Large intestine (tissue), 3 donors: ENCODE results near the gene KIF17. TPM values are rescaled to one million over a fixed set of nuclear protein-coding genes. Genes with fewer than 3 reads are reported as not detected.
A peak's percentile ranks its signal among the peaks of the same experiment; 100 is the strongest.

Source experiments
- DNase-seq, 2 donors: peaks; one replicate each; pipeline versions ENCODE4 v3.0.0 to v3.0.0-alpha.2; 2013
- H3K27ac ChIP-seq: one replicate; pipeline ENCODE4 v1.5.1; 2013; ENCODE audit warnings: low read length
- H3K27me3 ChIP-seq: 2 replicates; pipeline ENCODE4 v1.6.1; 2013; ENCODE audit warnings: low read length; ENCODE audit not compliant: control insufficient read depth, insufficient read depth
- H3K36me3 ChIP-seq: 2 replicates; pipeline ENCODE4 v1.6.1; 2013; ENCODE audit warnings: low read length; ENCODE audit not compliant: control insufficient read depth, insufficient read depth
- H3K4me1 ChIP-seq: one replicate; pipeline ENCODE4 v1.6.1; 2013; ENCODE audit warnings: low read length; ENCODE audit not compliant: control insufficient read depth, insufficient read depth
- H3K4me3 ChIP-seq: one replicate; pipeline ENCODE4 v1.5.1; 2013; ENCODE audit warnings: low read length
- H3K9me3 ChIP-seq: one replicate; pipeline ENCODE4 v1.6.1; 2013; ENCODE audit warnings: mild to moderate bottlenecking, low read depth, low read length, moderate library complexity; ENCODE audit not compliant: control insufficient read depth
- WGBS: methylation state at CpG from one replicate; pipeline ENCODE4 v1.1.5; 2013; ENCODE audit warnings: low lambda C conversion rate; ENCODE audit not compliant: insufficient coverage; 5-methylcytosine and 5-hydroxymethylcytosine counted together
- polyA plus RNA-seq: library from polyadenylated mRNA; unstranded; fragments of 120-200 nt; gene quantifications from one replicate; pipeline ENCODE4 v1.2.1, GENCODE V29; 2013

KIF17 gene
- polyA plus RNA-seq, 1 donor = 1.2 TPM

GRCh38 chr1:20644416-20644815, 73.4 kb downstream of the KIF17 start:
- Histone ChIP-seq H3K36me3 (peaks cover 79% of the 10 kb centered on the region), H3K4me3 (no peak overlapping the region), H3K4me1 (no peaks in the 10 kb centered on the region), H3K9me3 (no peaks in the 10 kb centered on the region), H3K27me3 (no peaks in the 10 kb centered on the region), H3K27ac (no peak overlapping the region)
- WGBS = no CpG with 5 or more reads among the region's 13 CpGs
- DNase-seq = no peak

DNA sequence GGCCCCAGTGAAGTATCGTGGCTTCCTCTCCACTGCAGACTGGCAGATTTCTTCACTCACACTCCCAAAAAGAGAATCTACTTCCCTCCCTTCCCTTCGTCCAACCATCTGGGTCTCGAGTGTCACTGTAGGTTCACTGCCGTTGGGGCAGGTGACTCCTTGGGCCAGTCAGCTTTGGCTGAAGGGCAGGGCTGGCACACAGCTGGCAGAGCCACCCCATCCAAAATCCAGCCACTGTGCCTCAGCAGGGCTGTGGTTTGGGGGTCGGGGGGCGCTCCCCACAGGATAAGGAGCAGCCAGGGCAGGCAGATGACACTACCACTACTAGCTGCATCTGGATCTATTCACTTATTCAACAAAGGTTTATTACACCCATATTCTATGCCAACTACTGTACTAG, 74.7 kb downstream of the KIF17 start:
- Histone ChIP-seq H3K4me3 (no peak overlapping the region), H3K4me1 (no peaks in the 10 kb centered on the region), H3K27ac (no peak overlapping the region), H3K36me3 (peaks cover 79% of the 10 kb centered on the region), H3K9me3 (no peaks in the 10 kb centered on the region), H3K27me3 (no peaks in the 10 kb centered on the region)
- DNase-seq = no peak
- no CpG with 5 or more reads among the region's 6 CpGs for WGBS

GRCh38 chr1:20641975-20642374, 75.8 kb downstream of the KIF17 start:
- Histone ChIP-seq H3K27ac (no peak overlapping the region), H3K36me3 (peaks cover 84% of the 10 kb centered on the region), H3K4me3 (no peak overlapping the region), H3K27me3 (no peaks in the 10 kb centered on the region), H3K9me3 (no peaks in the 10 kb centered on the region), H3K4me1 (no peaks in the 10 kb centered on the region)
- no peak for DNase-seq
- WGBS = 87% methylated on average over 3 of the region's 10 CpGs

- H3K27ac ChIP-seq = no peak overlapping the region
- WGBS = 60% methylated on average over 1 of the region's 6 CpGs
- H3K9me3 ChIP-seq = no peaks in the 10 kb centered on the region
- H3K36me3 ChIP-seq = peaks cover 74% of the 10 kb centered on the region
- DNase-seq = peak in 1 of 2 donors; percentile 34
- no peaks in the 10 kb centered on the region for H3K4me1 ChIP-seq
- H3K4me3 ChIP-seq = no peak overlapping the region
- no peaks in the 10 kb centered on the region for H3K27me3 ChIP-seq
These were observed 77.6 kb downstream of the KIF17 start for GRCh38 chr1:20640183-20640597.

- H3K9me3 ChIP-seq = no peaks in the 10 kb centered on the region
- H3K36me3 ChIP-seq = peaks cover 46% of the 10 kb centered on the region
- peaks cover 13% of the 10 kb centered on the region for H3K4me1 ChIP-seq
- no peak for DNase-seq
- H3K27me3 ChIP-seq = no peaks in the 10 kb centered on the region
- H3K27ac ChIP-seq = no peak overlapping the region
- no CpG with 5 or more reads among the region's 8 CpGs for WGBS
- H3K4me3 ChIP-seq = no peak overlapping the region
These were observed 80.9 kb downstream of the KIF17 start for GRCh38 chr1:20636785-20637347.

DNA sequence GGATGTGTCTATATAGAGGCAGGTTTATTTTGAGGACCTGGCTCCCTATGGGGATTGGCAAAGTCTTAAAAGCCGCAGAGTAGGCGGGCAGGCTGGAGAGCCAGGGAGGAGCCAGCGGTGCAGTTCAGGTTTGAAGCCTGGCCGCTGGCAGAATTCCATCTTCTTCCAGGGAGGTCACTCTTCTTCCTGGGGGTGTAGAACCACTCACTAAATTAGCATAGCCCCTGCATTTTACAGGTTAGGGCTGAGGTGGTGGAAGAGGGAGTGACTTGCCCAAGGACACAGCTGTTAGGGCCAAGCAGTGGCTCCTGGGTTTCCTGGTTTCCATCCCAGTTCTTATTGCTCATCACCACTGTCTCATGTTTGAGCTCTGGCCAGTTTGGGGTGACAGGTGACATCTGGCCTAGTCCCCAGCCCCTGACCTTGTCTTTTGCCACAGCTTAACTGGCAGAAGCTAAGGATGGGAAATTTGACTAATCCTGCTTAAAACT, 83.2 kb downstream of the KIF17 start:
- Histone ChIP-seq H3K27ac (peak overlapping the region; percentile 8), H3K4me1 (peaks cover 13% of the 10 kb centered on the region), H3K9me3 (no peaks in the 10 kb centered on the region), H3K36me3 (peaks cover 26% of the 10 kb centered on the region), H3K4me3 (peak overlapping the region; percentile 44), H3K27me3 (peaks cover 3% of the 10 kb centered on the region)
- peak; percentile 7 to 38 for DNase-seq
- WGBS = no CpG with 5 or more reads among the region's 4 CpGs

GRCh38 chr1:20634065-20634593, 83.7 kb downstream of the KIF17 start:
- peaks cover 21% of the 10 kb centered on the region for H3K36me3 ChIP-seq
- H3K9me3 ChIP-seq = no peaks in the 10 kb centered on the region
- H3K4me3 ChIP-seq = peak overlapping the region; percentile 44
- H3K27ac ChIP-seq = peak overlapping the region; percentile 8
- H3K27me3 ChIP-seq = peaks cover 3% of the 10 kb centered on the region
- H3K4me1 ChIP-seq = peaks cover 13% of the 10 kb centered on the region
- WGBS = 0% methylated on average over 2 of the region's 11 CpGs
- no peak for DNase-seq

DNA sequence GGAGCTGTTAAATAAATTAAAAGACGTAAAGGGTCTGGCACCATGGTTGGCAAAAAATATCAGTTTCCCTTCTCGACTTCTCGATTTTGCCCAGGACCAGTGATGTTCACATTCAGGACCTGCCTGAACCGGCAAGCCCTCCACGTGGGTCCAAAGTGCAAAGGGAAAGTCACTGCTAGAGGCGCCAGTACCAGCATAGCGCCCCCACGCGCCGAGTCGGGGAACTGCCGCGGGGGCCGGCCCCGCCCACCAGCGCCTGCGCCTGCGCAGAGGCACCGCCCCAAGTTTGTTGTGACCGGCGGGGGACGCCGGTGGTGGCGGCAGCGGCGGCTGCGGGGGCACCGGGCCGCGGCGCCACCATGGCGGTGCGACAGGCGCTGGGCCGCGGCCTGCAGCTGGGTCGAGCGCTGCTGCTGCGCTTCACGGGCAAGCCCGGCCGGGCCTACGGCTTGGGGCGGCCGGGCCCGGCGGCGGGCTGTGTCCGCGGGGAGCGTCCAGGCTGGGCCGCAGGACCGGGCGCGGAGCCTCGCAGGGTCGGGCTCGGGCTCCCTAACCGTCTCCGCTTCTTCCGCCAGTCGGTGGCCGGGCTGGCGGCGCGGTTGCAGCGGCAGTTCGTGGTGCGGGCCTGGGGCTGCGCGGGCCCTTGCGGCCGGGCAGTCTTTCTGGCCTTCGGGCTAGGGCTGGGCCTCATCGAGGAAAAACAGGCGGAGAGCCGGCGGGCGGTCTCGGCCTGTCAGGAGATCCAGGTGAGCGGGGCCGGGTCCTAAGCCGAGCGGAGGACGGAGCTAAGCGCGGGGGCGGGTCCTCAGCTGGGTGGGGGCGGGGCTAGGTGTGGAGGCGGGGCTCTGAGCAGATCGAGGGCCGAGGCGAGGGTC, 84.4 kb downstream of the KIF17 start, which contains the start of gene PINK1:
Gene PINK1 (plus strand): TSS at position 269 of the 875 bp plus-strand sequence. CDS start 91 bp downstream, at position 360.
- peak; percentile 84 to 91 for DNase-seq
- no peaks in the 10 kb centered on the region for H3K9me3 ChIP-seq
- WGBS = no CpG with 5 or more reads among the region's 93 CpGs

DNA sequence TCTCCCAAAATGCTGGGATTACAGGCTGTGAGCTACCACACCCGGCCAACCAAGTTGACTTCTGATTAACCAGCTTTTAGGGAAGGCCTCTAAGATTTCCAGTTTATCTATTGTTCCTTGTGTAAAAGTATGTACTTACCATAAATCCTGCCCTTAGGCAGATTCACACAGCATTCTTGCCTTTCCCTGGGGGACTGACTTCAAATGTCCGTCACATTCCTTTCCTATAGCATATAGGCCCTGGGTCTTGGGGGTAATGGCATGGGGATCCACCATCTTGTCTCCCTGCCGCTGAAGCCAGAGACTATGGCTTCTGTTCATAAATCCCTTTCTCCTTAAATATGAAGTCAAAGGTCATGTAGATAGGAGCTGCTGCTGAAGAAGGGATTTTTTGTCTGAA, 85.4 kb downstream of the KIF17 start:
- Histone ChIP-seq H3K9me3 (no peaks in the 10 kb centered on the region), H3K4me1 (peaks cover 13% of the 10 kb centered on the region), H3K36me3 (peaks cover 4% of the 10 kb centered on the region), H3K27me3 (peaks cover 7% of the 10 kb centered on the region), H3K27ac (no peak overlapping the region), H3K4me3 (no peak overlapping the region)
- no peak for DNase-seq
- no CpG with 5 or more reads among the region's 3 CpGs for WGBS

More for the DNA sequence above, 84.4 kb downstream of the KIF17 start, which contains the start of gene PINK1:
- peak within 1 kb of the TSS; percentile 60 for H3K27ac ChIP-seq
- peaks cover 3% of the 10 kb centered on the region for H3K27me3 ChIP-seq
- H3K36me3 ChIP-seq = peaks cover 14% of the 10 kb centered on the region
- peaks cover 13% of the 10 kb centered on the region for H3K4me1 ChIP-seq
- peak within 1 kb of the TSS; percentile 44 for H3K4me3 ChIP-seq

- Histone ChIP-seq H3K4me1 (peaks cover 13% of the 10 kb centered on the region), H3K27me3 (peaks cover 13% of the 10 kb centered on the region), H3K27ac (no peak overlapping the region), H3K36me3 (no peaks in the 10 kb centered on the region), H3K4me3 (no peak overlapping the region), H3K9me3 (no peaks in the 10 kb centered on the region)
- no CpG with 5 or more reads among the region's 4 CpGs for WGBS
- no peak for DNase-seq
These were observed 87.1 kb downstream of the KIF17 start for GRCh38 chr1:20630729-20631128.
